CD4-positive, alpha-beta T cell treated with Interleukin-4 for 4 hours (primary cell): ENCODE data around the gene REEP1.
"Not testable (repeated sequence)": the region's sequence is repeated elsewhere in the genome, so short reads cannot be mapped to it uniquely, and the experiment has no call there.

ENCODE experiments used
- DNase-seq: peaks from one replicate; pipeline ENCODE4 v3.0.0-alpha.2; 2020

Gene REEP1

GRCh38 chr2:86275962-86276361 lies 61.5 kb downstream of the REEP1 start:
- DNase-seq: no peak

GRCh38 chr2:86275384-86275799 lies 62.0 kb downstream of the REEP1 start:
- DNase-seq: no peak

- DNase-seq: no peak
Observed at GRCh38 chr2:86274918-86275275, 62.5 kb downstream of the REEP1 start.

GRCh38 chr2:86274265-86274917 lies 63.0 kb downstream of the REEP1 start:
- no peak for DNase-seq

GRCh38 chr2:86272111-86272510 lies 65.3 kb downstream of the REEP1 start:
- DNase-seq: no peak

- DNase-seq: no peak
Observed at GRCh38 chr2:86271248-86271647, 66.2 kb downstream of the REEP1 start.

- no peak for DNase-seq
Observed at GRCh38 chr2:86263956-86264355, 73.5 kb downstream of the REEP1 start.

GRCh38 chr2:86260978-86261377 lies 76.4 kb downstream of the REEP1 start:
- no peak for DNase-seq

GRCh38 chr2:86258106-86258505 lies 79.3 kb downstream of the REEP1 start:
- DNase-seq: no peak

GRCh38 chr2:86256982-86257381 lies 80.4 kb downstream of the REEP1 start:
- DNase-seq: no peak

GRCh38 chr2:86256300-86256699 lies 81.1 kb downstream of the REEP1 start:
- DNase-seq: no peak

- DNase-seq: no peak
Observed at GRCh38 chr2:86254576-86255538, 82.6 kb downstream of the REEP1 start.

- no peak for DNase-seq
Observed at GRCh38 chr2:86253424-86253823, 84.0 kb downstream of the REEP1 start.

GRCh38 chr2:86251840-86252266 lies 85.6 kb downstream of the REEP1 start:
- no peak for DNase-seq

- DNase-seq: peak; percentile 6
Observed at GRCh38 chr2:86249579-86250391, 87.6 kb downstream of the REEP1 start.

GRCh38 chr2:86249176-86249575 lies 88.2 kb downstream of the REEP1 start:
- no peak for DNase-seq

GRCh38 chr2:86245222-86245621 lies 92.2 kb downstream of the REEP1 start:
- not testable (repeated sequence) for DNase-seq

- DNase-seq: not testable (repeated sequence)
Observed at GRCh38 chr2:86244781-86245180, 92.6 kb downstream of the REEP1 start.

- DNase-seq: no peak
Observed at GRCh38 chr2:86243950-86244733, 93.3 kb downstream of the REEP1 start.

- DNase-seq: no peak
Observed at GRCh38 chr2:86243272-86243671, 94.2 kb downstream of the REEP1 start.

GRCh38 chr2:86241611-86242010 lies 95.8 kb downstream of the REEP1 start:
- DNase-seq: no peak

GRCh38 chr2:86240251-86240650 lies 97.2 kb downstream of the REEP1 start:
- no peak for DNase-seq
